K562 (cell line): ENCODE measurements around the gene CTNNA3. TPM values are rescaled to one million over a fixed set of nuclear protein-coding genes. Genes with fewer than 3 reads are reported as not detected.

ENCODE experiments used
- ATAC-seq: fragments of 200-7000 bp; cut with Tn5 transposase; 3 replicates; pipeline ENCODE4 v1.9.1; 2020; ENCODE audit warnings: moderate library complexity
- BruUV-seq: library from RNA; stranded (reverse); fragments of 400-500 nt; replicated peaks from 2 replicates; lab custom pipeline; 2021; lab: Mats Ljungman, UMichigan
- CTCF ChIA-PET: fragments of 300-600 bp; formaldehyde crosslinking; extraction: SDS; loops from one replicate; lab custom pipeline; 2021; ENCODE audit warnings: low intra/inter-chr PET ratio; lab: Yijun Ruan, JAX
- POLR2A ChIA-PET: fragments of 300-600, 350-650 bp; sonication (Branson Sonifier 250); formaldehyde crosslinking; extraction: SDS; loops from one replicate; lab custom pipeline; 2021; ENCODE audit warnings: antibody characterized with exemption, inconsistent platforms; lab: Yijun Ruan, JAX
- DNase-seq, 4 experiments: peaks; one replicate each; pipeline versions ENCODE4 v3.0.0 to v3.0.0-alpha.2; 2011 to 2018; ENCODE audit warnings: low spot score in 3 of 4, mixed read lengths in 3 of 4; ENCODE audit errors: extremely low read depth in 1 of 4
- FAIRE-seq: peaks from 2 replicates; lab custom pipeline; 2011; peaks lifted over from hg19 to GRCh38; lab: Jason Lieb, UNC
- H2AFZ ChIP-seq: 2 replicates; pipeline ENCODE4 v1.6.0; 2011; ENCODE audit warnings: low read depth, low read length, control low read depth, inconsistent platforms
- H3K27ac ChIP-seq: fragments of 200-600 bp; 3 replicates; pipeline ENCODE4 v1.8.0; 2011; ENCODE audit warnings: low read depth, mild to moderate bottlenecking, control low read depth, inconsistent platforms, low read length, moderate library complexity, mixed read lengths; ENCODE audit errors: extremely low read depth
- H3K27me3 ChIP-seq, 2 experiments: fragments of 300-600 bp in 1 of 2; 2 replicates in 1 of 2; 3 replicates in 1 of 2; pipeline versions ENCODE4 v1.6.0 to v1.8.0; 2011; ENCODE audit warnings: inconsistent platforms in 2 of 2, low read length in 2 of 2, mild to moderate bottlenecking in 1 of 2, mixed read lengths in 1 of 2, moderate library complexity in 1 of 2; ENCODE audit not compliant: control insufficient read depth in 2 of 2, insufficient read depth in 2 of 2
- H3K36me3 ChIP-seq: fragments of 300-600 bp; 3 replicates; pipeline ENCODE4 v1.8.0; 2011; ENCODE audit warnings: mild to moderate bottlenecking, low read length, inconsistent platforms; ENCODE audit not compliant: control insufficient read depth, insufficient read depth
- H3K4me1 ChIP-seq, 2 experiments: fragments of 200-600 bp in 1 of 2; replicated peaks in 1 of 2; 2 replicates in 1 of 2; 3 replicates in 1 of 2; pipeline versions ENCODE4 v1.5.1 to v1.8.0; 2011; ENCODE audit warnings: inconsistent platforms in 2 of 2, low read length in 2 of 2, mild to moderate bottlenecking in 1 of 2, mixed read lengths in 1 of 2, moderate library complexity in 1 of 2; ENCODE audit not compliant: control insufficient read depth in 2 of 2, insufficient read depth in 2 of 2
- H3K4me2 ChIP-seq: 2 replicates; pipeline ENCODE4 v1.6.1; 2011; ENCODE audit warnings: low read length, control low read depth, inconsistent platforms, mixed read lengths; ENCODE audit not compliant: insufficient read depth
- H3K4me3 ChIP-seq: fragments of 200-600 bp; sonication (generic), shearing (Covaris generic); 2 replicates; pipeline ENCODE4 v1.5.1; 2016; ENCODE audit warnings: control low read depth, inconsistent platforms
- H3K79me2 ChIP-seq: fragments of 200-600 bp; 3 replicates; pipeline ENCODE4 v1.8.0; 2011; ENCODE audit warnings: low read length, inconsistent platforms; ENCODE audit not compliant: control insufficient read depth, insufficient read depth
- H3K9ac ChIP-seq, 2 experiments: 2 replicates each; pipeline versions ENCODE4 v1.6.0 to v1.6.1; 2011; ENCODE audit warnings: low read depth in 2 of 2, low read length in 2 of 2, control low read depth in 1 of 2, inconsistent platforms in 1 of 2, mild to moderate bottlenecking in 1 of 2, mixed read lengths in 1 of 2; ENCODE audit not compliant: insufficient read depth in 1 of 2
- H3K9me1 ChIP-seq: one replicate; pipeline ENCODE4 v1.6.0; 2011; ENCODE audit warnings: inconsistent platforms, mild to moderate bottlenecking, low read length, moderate library complexity; ENCODE audit not compliant: control insufficient read depth, insufficient read depth
- H3K9me3 ChIP-seq: replicated peaks from 2 replicates; pipeline ENCODE4 v1.5.1; 2011; ENCODE audit warnings: low read depth, low read length, inconsistent platforms; ENCODE audit not compliant: control insufficient read depth, insufficient read depth
- H4K20me1 ChIP-seq: replicated peaks from 2 replicates; pipeline ENCODE4 v1.6.1; 2011; ENCODE audit warnings: low read length, inconsistent platforms, mixed read lengths; ENCODE audit not compliant: control insufficient read depth, insufficient read depth
- CBFB ChIP-seq: sonication (generic); formaldehyde crosslinking; IDR thresholded peaks from 2 replicates; pipeline ENCODE4 v1.4.0; 2020; ENCODE audit warnings: mild to moderate bottlenecking, missing genetic modification reagents
- CHD4 ChIP-seq: fragments of 200-600 bp; sonication (generic); IDR thresholded peaks from 3 replicates; pipeline ENCODE4 v1.6.1; 2012; ENCODE audit warnings: low read depth, mild to moderate bottlenecking, mixed read lengths, low read length, inconsistent platforms; ENCODE audit not compliant: insufficient read depth, insufficient replicate concordance, poor library complexity, severe bottlenecking
- GTF2B ChIP-seq: IDR thresholded peaks from 2 replicates; pipeline ENCODE4 v1.6.1; 2011; ENCODE audit not compliant: insufficient read length; ENCODE audit errors: extremely low read depth
- MEIS2 ChIP-seq: fragments of 450-650 bp; IDR thresholded peaks from 2 replicates; pipeline ENCODE4 v1.6.1; 2014; ENCODE audit warnings: mild to moderate bottlenecking; ENCODE audit not compliant: partially characterized antibody
- NFYB ChIP-seq: IDR thresholded peaks from 2 replicates; pipeline ENCODE4 v1.6.1; 2011; ENCODE audit warnings: mild to moderate bottlenecking, moderate library complexity; ENCODE audit not compliant: insufficient read length; ENCODE audit errors: extremely low read depth
- NR0B1 ChIP-seq: fragments of 450-650 bp; IDR thresholded peaks from one replicate; pipeline ENCODE4 v1.6.1; 2018; ENCODE audit warnings: mild to moderate bottlenecking, moderate library complexity; ENCODE audit not compliant: partially characterized antibody
- NUFIP1 ChIP-seq: fragments of 450-650 bp; IDR thresholded peaks from 2 replicates; pipeline ENCODE4 v1.6.1; 2018; ENCODE audit not compliant: partially characterized antibody
- RBM22 ChIP-seq: fragments of 200-400 bp; formaldehyde crosslinking; IDR thresholded peaks from 2 replicates; pipeline ENCODE4 v1.6.1; 2018; ENCODE audit warnings: low read length, low read depth; ENCODE audit not compliant: poor library complexity, severe bottlenecking
- SAP30 ChIP-seq: fragments of 200-600 bp; sonication (generic); IDR thresholded peaks from 2 replicates; pipeline ENCODE4 v1.6.1; 2012; ENCODE audit warnings: borderline replicate concordance, low read depth, mild to moderate bottlenecking, moderate library complexity, low read length, control low read depth, inconsistent platforms; ENCODE audit not compliant: insufficient read depth, poor library complexity, severe bottlenecking
- ZNF780A ChIP-seq: fragments of 250-450 bp; sonication (Bioruptor Pico); IDR thresholded peaks from 2 replicates; pipeline ENCODE4 v1.5.0; 2021; ENCODE audit warnings: mild to moderate bottlenecking
- in situ Hi-C: fragments of 300-500 bp; cut with MboI; formaldehyde crosslinking; loops from 4 replicates; pipeline ENCODE4 v1.15.0; 2018; ENCODE audit warnings: inconsistent platforms, mixed read lengths
- intact Hi-C: fragments of 100-400 bp; cut with micrococcal nuclease; formaldehyde crosslinking; loops from 2 replicates; pipeline ENCODE4 v1.14.2; 2022
- polyA plus RNA-seq, 8 experiments: library from polyadenylated mRNA; depleted of rRNA in 4 of 8; stranded (reverse) in 5 of 8; unstranded in 3 of 8; fragments of >200 nt; fragmentation: Nextera tagmentation in 2 of 8; fragmentation: Illumina TruSeq in 1 of 8; extraction: Ambion mirVana in 2 of 8; extraction: Trizol in 1 of 8; gene quantifications; 2 replicates each; pipeline versions ENCODE4 v1.2.1 to v1.2.3, GENCODE V29; 2011 to 2014; ENCODE audit warnings: inconsistent platforms in 1 of 8, missing spikeins in 1 of 8
- total RNA-seq, 7 experiments: library from RNA; depleted of rRNA in 6 of 7; stranded (reverse); fragments of >200 nt in 6 of 7; fragmentation: Illumina TruSeq in 2 of 7; extraction: Trizol in 2 of 7; gene quantifications; 2 replicates each; pipeline versions ENCODE4 v1.2.1 to v1.2.3, GENCODE V29; 2011 to 2021; ENCODE audit warnings: low replicate concordance in 1 of 7

Gene CTNNA3
- total and polyA plus RNA-seq, 9 of the 15 experiments (the other 6 are each of a cell fraction or from before 2014, with no cell fraction given): 0.04 TPM; not detected in 8

- intact Hi-C loops: no loop called here
- no peaks in the 10 kb centered on the region for H3K36me3 ChIP-seq
- in situ Hi-C loops: no loop called here
- POLR2A ChIA-PET: no interaction called here
- no peaks in the 10 kb centered on the region for H3K9me3 ChIP-seq
- no TSS peak for BruUV-seq
- ATAC-seq: no peak
- H3K9ac ChIP-seq: no peak overlapping the region
- H2AFZ ChIP-seq: no peak overlapping the region
- no peak overlapping the region for H3K4me3 ChIP-seq
- no peak for DNase-seq
- H3K9me1 ChIP-seq: no peaks in the 10 kb centered on the region
- CTCF ChIA-PET: no interaction called here
- TF ChIP-seq CBFB (CRISPR knock-in tag) (no peak), NFYB (no peak), SAP30 (no peak), MEIS2 (no peak), RBM22 (no peak), NUFIP1 (no peak), GTF2B (no peak), ZNF780A (no peak), NR0B1 (no peak), CHD4 (no peak)
- H3K27me3 ChIP-seq: no peaks in the 10 kb centered on the region
- no peak overlapping the region for H3K4me2 ChIP-seq
- no peaks in the 10 kb centered on the region for H4K20me1 ChIP-seq
- no peak overlapping the region for H3K27ac ChIP-seq
- H3K79me2 ChIP-seq: no peaks in the 10 kb centered on the region
- no peak for FAIRE-seq
- no peaks in the 10 kb centered on the region for H3K4me1 ChIP-seq
Measured at GRCh38 chr10:65940105-65940504, 1755.9 kb downstream of the CTNNA3 start.
